ENCODE data around the gene PRIM2.

- TF ChIP-seq ZSCAN29 (IDR thresholded peaks at IDR 0.05) (no peak), TRIM24 (IDR thresholded peaks at IDR 0.05) (no peak), ZNF592 (IDR thresholded peaks at IDR 0.05) (no peak), EP300 (IDR thresholded peaks at IDR 0.05; ENCODE audit: low read length) (no peak), ZNF583 (CRISPR knock-in tag; IDR thresholded peaks at IDR 0.05) (no peak), ZNF124 (CRISPR knock-in tag; IDR thresholded peaks at IDR 0.05) (no peak), ZC3H4 (CRISPR knock-in tag; IDR thresholded peaks at IDR 0.05; ENCODE audit: borderline replicate concordance) (no peak), JUND (IDR thresholded peaks at IDR 0.05; ENCODE audit: borderline replicate concordance, low read depth, low read length) (no peak), JUND (tag; IDR thresholded peaks at IDR 0.05; ENCODE audit: borderline replicate concordance, low read depth, low read length) (no peak), REST (IDR thresholded peaks at IDR 0.05; ENCODE audit: borderline replicate concordance) (no peak), REST (CRISPR knock-in tag; IDR thresholded peaks at IDR 0.05; ENCODE audit: low read depth) (no peak), E2F1 (CRISPR knock-in tag; IDR thresholded peaks at IDR 0.05) (no peak), ZNF707 (CRISPR knock-in tag; conservative IDR thresholded peaks at IDR 0.05) (no peak)
These were observed 4.4 kb upstream of the PRIM2 start for GRCh38 chr6:57313009-57313408.
